Smooth muscle cell (in vitro differentiated cells): ENCODE results near the gene ATG101. TPM values are rescaled to one million over a fixed set of nuclear protein-coding genes. Genes with fewer than 3 reads are reported as not detected.

Experiments
- DNase-seq: peaks from one replicate; lab custom pipeline; 2025; ENCODE audit not compliant: unreplicated experiment; lab: John Stamatoyannopoulos, UW
- H2AFZ ChIP-seq: fragments of 200-600 bp; sonication (generic); 2 replicates; pipeline ENCODE4 v1.6.0; 2016; ENCODE audit warnings: antibody characterized with exemption, low read depth, mild to moderate bottlenecking
- H3F3A ChIP-seq: fragments of 200-600 bp; sonication (generic); 2 replicates; pipeline ENCODE4 v1.6.0; 2017; ENCODE audit warnings: antibody characterized with exemption, low read depth
- H3K27ac ChIP-seq: fragments of 200-600 bp; sonication (generic); 2 replicates; pipeline ENCODE4 v1.5.1; 2016; ENCODE audit warnings: low read depth, mild to moderate bottlenecking
- H3K27me3 ChIP-seq: fragments of 200-600 bp; sonication (generic); 2 replicates; pipeline ENCODE4 v1.6.1; 2016; ENCODE audit warnings: low read depth, mild to moderate bottlenecking
- H3K36me3 ChIP-seq: fragments of 200-600 bp; sonication (generic); 2 replicates; pipeline ENCODE4 v1.5.1; 2016; ENCODE audit warnings: low read depth
- H3K4me1 ChIP-seq: fragments of 200-600 bp; sonication (generic); 2 replicates; pipeline ENCODE4 v1.5.1; 2016; ENCODE audit warnings: low read depth
- H3K4me2 ChIP-seq: fragments of 200-600 bp; sonication (generic); 2 replicates; pipeline ENCODE4 v1.6.0; 2016; ENCODE audit warnings: mild to moderate bottlenecking
- H3K4me3 ChIP-seq: fragments of 200-600 bp; sonication (generic); 2 replicates; pipeline ENCODE4 v1.5.1; 2016; ENCODE audit warnings: mild to moderate bottlenecking
- H3K79me2 ChIP-seq: fragments of 200-600 bp; sonication (generic); 2 replicates; pipeline ENCODE4 v1.6.0; 2016; ENCODE audit warnings: low read depth, mild to moderate bottlenecking
- H3K9ac ChIP-seq: fragments of 200-600 bp; sonication (generic); 2 replicates; pipeline ENCODE4 v1.6.0; 2016; ENCODE audit warnings: low read depth
- H3K9me3 ChIP-seq: fragments of 200-600 bp; sonication (generic); replicated peaks from 2 replicates; pipeline ENCODE4 v1.5.1; 2016; ENCODE audit warnings: low read depth
- H4K20me1 ChIP-seq: fragments of 200-600 bp; sonication (generic); 2 replicates; pipeline ENCODE4 v1.6.0; 2016; ENCODE audit warnings: low read depth
- CTCF ChIP-seq: fragments of 200-600 bp; sonication (generic); IDR thresholded peaks from 2 replicates; pipeline ENCODE4 v1.5.1; 2017; ENCODE audit warnings: borderline replicate concordance, mild to moderate bottlenecking, antibody characterized with exemption; ENCODE audit not compliant: insufficient read depth, poor library complexity, severe bottlenecking
- WGBS: methylation state at CpG from one replicate; pipeline ENCODE4 v1.1.7; 2016; ENCODE audit warnings: low lambda C conversion rate; 5-methylcytosine and 5-hydroxymethylcytosine counted together
- polyA plus RNA-seq: library from polyadenylated mRNA; unstranded; fragments of >200 nt; fragmentation: Nextera tagmentation; extraction: Ambion mirVana; gene quantifications from 2 replicates; pipeline ENCODE4 v1.2.1, GENCODE V29; 2016
- total RNA-seq: library from RNA; depleted of rRNA; stranded (reverse); fragments of >200 nt; gene quantifications from 2 replicates; pipeline ENCODE4 v1.2.3, GENCODE V29; 2014

ATG101 gene
- total and polyA plus RNA-seq, 2 experiments from 2014 or later = 73.4 to 114 TPM

GRCh38 chr12:52081263-52081733 is 11.5 kb downstream of the ATG101 start:
- Histone ChIP-seq H3K79me2 (peaks cover 2% of the 10 kb centered on the region), H3K9me3 (no peaks in the 10 kb centered on the region), H3K36me3 (no peaks in the 10 kb centered on the region), H3K4me3 (no peak overlapping the region), H3F3A (no peaks in the 10 kb centered on the region), H2AFZ (no peak overlapping the region), H3K27me3 (no peaks in the 10 kb centered on the region), H3K4me2 (peak overlapping the region; percentile 69), H3K9ac (no peak overlapping the region), H3K27ac (no peak overlapping the region), H4K20me1 (peaks cover 43% of the 10 kb centered on the region), H3K4me1 (no peaks in the 10 kb centered on the region)
- no peak for TF ChIP-seq CTCF
- DNase-seq = no peak
- WGBS = 54% methylated on average over 3 of the region's 9 CpGs

GRCh38 chr12:52082026-52082668 is 12.4 kb downstream of the ATG101 start:
- Histone ChIP-seq H3K4me3 (no peak overlapping the region), H3K9me3 (no peaks in the 10 kb centered on the region), H3K79me2 (no peaks in the 10 kb centered on the region), H3K4me1 (no peaks in the 10 kb centered on the region), H2AFZ (no peak overlapping the region), H3F3A (no peaks in the 10 kb centered on the region), H3K9ac (no peak overlapping the region), H3K36me3 (no peaks in the 10 kb centered on the region), H3K27me3 (no peaks in the 10 kb centered on the region), H3K27ac (no peak overlapping the region), H4K20me1 (peaks cover 35% of the 10 kb centered on the region), H3K4me2 (peak overlapping the region; percentile 69)
- 38% methylated on average over 13 of the region's 13 CpGs for WGBS
- TF ChIP-seq CTCF = no peak
- DNase-seq = no peak

GRCh38 chr12:52082669-52082987 is 12.8 kb downstream of the ATG101 start:
- Histone ChIP-seq H3K79me2 (no peaks in the 10 kb centered on the region), H3K27ac (no peak overlapping the region), H3K9me3 (no peaks in the 10 kb centered on the region), H4K20me1 (peaks cover 30% of the 10 kb centered on the region), H3K4me1 (no peaks in the 10 kb centered on the region), H3K27me3 (no peaks in the 10 kb centered on the region), H3F3A (no peaks in the 10 kb centered on the region), H3K9ac (no peak overlapping the region), H2AFZ (no peak overlapping the region), H3K36me3 (no peaks in the 10 kb centered on the region), H3K4me2 (no peak overlapping the region), H3K4me3 (no peak overlapping the region)
- DNase-seq = no peak
- TF ChIP-seq CTCF = no peak
- 52% methylated on average over 4 of the region's 4 CpGs for WGBS
